H1 (cell line): ENCODE results near the gene BRD2. TPM values are rescaled to one million over a fixed set of nuclear protein-coding genes. Genes with fewer than 3 reads are reported as not detected.

Experiments
- CTBP2 ChIP-seq: IDR thresholded peaks from 2 replicates; pipeline ENCODE4 v1.7.0; 2011; ENCODE audit warnings: borderline replicate concordance, mild to moderate bottlenecking, moderate library complexity, mixed read lengths, low read length; ENCODE audit not compliant: insufficient read depth, insufficient read length
- HDAC6 ChIP-seq: IDR thresholded peaks from one replicate; pipeline ENCODE4 v1.7.1; 2012; ENCODE audit warnings: low read depth, mild to moderate bottlenecking, inconsistent platforms, low read length, moderate library complexity
- POLR2A ChIP-seq, 2 experiments: IDR thresholded peaks; 1 replicate in 1 of 2; 2 replicates in 1 of 2; pipeline ENCODE4 v1.6.1; 2011; ENCODE audit warnings: low read depth in 2 of 2, low read length in 2 of 2, mild to moderate bottlenecking in 2 of 2; ENCODE audit errors: control extremely low read depth in 1 of 2
- SP1 ChIP-seq: IDR thresholded peaks from 2 replicates; pipeline ENCODE4 v1.6.1; 2011; ENCODE audit warnings: low read depth, low read length
- TBP ChIP-seq: IDR thresholded peaks from 2 replicates; pipeline ENCODE4 v1.6.1; 2011; ENCODE audit warnings: low read depth, low read length, improper control_type of control experiment
- polyA plus RNA-seq, 7 experiments: library from polyadenylated mRNA; depleted of rRNA in 3 of 7; stranded (reverse) in 5 of 7; unstranded in 2 of 7; fragments of >200 nt in 5 of 7; fragments of 200-250 nt in 2 of 7; gene quantifications; 1 replicate in 5 of 7; 2 replicates in 1 of 7; 4 replicates in 1 of 7; pipeline versions ENCODE4 v1.2.1 to v1.2.3, GENCODE V29; 2011 to 2013; ENCODE audit warnings: missing spikeins in 2 of 7, mixed read lengths in 2 of 7
- total RNA-seq: library from RNA; stranded (reverse); fragmentation: NEBNext Ultra II Directional; extraction: Animal tissue kit (Norgen Biotek cat#: 25700); gene quantifications from 2 replicates; pipeline ENCODE4 v1.2.1, GENCODE V29; 2021

Gene BRD2
- total and polyA plus RNA-seq, 2 of the 8 experiments (the other 6 are each of a cell fraction or from before 2014, with no cell fraction given): 132 to 185 TPM

DNA sequence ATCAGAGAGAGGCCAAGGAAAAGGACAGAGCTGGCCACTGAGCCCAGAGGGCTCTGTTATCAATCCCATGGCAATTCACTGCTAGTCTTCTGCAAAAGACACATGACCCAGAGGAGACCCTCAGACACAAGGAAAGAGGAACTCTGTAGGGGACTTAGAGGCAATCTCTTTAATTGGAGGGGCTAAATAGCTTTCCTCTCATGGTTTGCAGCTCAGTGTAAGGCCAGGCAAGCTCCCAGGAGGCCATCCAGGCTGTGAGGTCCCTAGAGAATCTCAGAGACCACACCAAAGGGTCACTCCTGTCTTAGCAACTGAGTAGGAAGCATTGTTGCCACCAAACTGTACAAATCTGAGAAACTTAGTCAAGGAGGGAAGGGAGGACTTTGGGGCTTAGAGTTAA lies 51.0 kb downstream of the BRD2 start (continued):
- no peak for TF ChIP-seq HDAC6
- no peak for TF ChIP-seq CTBP2
- TF ChIP-seq POLR2A (IDR thresholded peaks at IDR 0.05; ENCODE audit: control extremely low read depth in 1 of 2, low read depth in 2 of 2, low read length in 2 of 2): no peak
- no peak for TF ChIP-seq TBP
- no peak for TF ChIP-seq SP1
